Bone marrow (tissue), 2 donors: ENCODE results near the gene ST8SIA1.

ENCODE experiments used
- DNase-seq, 2 donors: peaks; one replicate each; lab custom pipeline; 2025; lab: John Stamatoyannopoulos, UW

The ST8SIA1 gene

GRCh38 chr12:22283006-22283506 is 51.5 kb downstream of the ST8SIA1 start:
- no peak for DNase-seq

GRCh38 chr12:22282283-22282682 is 52.2 kb downstream of the ST8SIA1 start:
- DNase-seq, result no peak

GRCh38 chr12:22276867-22277266 is 57.6 kb downstream of the ST8SIA1 start:
- DNase-seq, result no peak

- no peak for DNase-seq
Measured at GRCh38 chr12:22276313-22276712, 58.2 kb downstream of the ST8SIA1 start.

DNA sequence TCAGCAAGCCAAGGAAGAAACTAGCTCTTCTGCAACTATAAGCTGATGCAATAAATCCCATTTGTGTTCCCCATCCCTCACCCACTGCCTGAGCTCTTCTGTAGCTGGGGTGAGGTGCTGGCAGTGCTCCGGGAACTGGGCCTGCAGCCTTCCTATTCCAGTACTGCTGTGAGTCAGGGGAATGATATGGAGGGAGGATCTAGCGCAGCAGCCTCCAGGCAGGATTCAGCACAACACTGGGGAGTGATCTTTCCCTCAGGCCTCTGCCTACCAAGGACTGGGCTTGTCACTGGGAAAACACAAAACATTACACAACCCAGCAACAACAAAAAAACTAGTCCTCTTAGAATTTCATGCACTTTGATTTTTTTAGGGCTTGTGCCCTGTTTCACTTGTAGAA is 58.7 kb downstream of the ST8SIA1 start:
- no peak for DNase-seq

GRCh38 chr12:22272335-22273151 is 62.0 kb downstream of the ST8SIA1 start:
- DNase-seq, result no peak

- DNase-seq, result no peak
Measured at GRCh38 chr12:22271023-22271422, 63.5 kb downstream of the ST8SIA1 start.

DNA sequence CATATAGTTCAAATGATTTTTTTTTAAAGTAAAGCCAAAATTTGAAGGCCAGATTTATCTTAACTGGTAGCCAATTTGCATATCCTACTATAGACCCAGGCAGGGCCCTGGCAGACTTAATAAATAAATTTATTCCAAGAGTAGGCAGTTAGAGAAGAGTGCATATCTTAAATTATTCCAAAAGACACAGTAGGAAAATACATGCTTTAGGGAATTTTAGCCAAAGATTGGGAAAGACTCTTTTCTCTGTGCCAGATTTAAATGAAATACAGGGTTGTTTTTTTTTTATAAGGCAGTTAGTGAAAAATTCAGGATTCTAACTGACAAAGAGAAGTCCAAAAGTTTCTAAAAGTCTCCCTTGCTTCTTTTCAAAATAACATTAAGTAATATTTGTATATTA is 65.5 kb downstream of the ST8SIA1 start:
- no peak for DNase-seq

GRCh38 chr12:22268406-22268805 is 66.1 kb downstream of the ST8SIA1 start:
- no peak for DNase-seq

- no peak for DNase-seq
Measured at GRCh38 chr12:22266101-22266500, 68.4 kb downstream of the ST8SIA1 start.

DNA sequence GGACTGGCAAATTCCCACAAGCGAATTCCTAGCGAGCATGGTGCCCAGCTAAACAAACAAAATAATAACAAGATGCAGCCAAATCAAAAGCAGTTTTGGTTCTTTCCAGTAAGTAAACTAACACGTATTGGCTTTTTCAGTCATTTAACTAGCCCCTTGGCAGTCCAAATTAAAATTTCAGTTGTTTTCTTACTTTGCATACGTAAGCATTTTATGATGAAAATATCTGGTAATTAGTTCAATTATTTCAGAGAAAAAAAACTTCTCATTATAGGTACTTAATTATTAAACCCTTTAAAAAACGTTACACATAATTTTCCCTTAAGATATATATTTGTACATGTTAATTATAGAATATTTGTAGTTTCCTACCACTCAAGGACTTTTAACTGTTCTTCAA is 70.1 kb downstream of the ST8SIA1 start:
- DNase-seq, result no peak

DNA sequence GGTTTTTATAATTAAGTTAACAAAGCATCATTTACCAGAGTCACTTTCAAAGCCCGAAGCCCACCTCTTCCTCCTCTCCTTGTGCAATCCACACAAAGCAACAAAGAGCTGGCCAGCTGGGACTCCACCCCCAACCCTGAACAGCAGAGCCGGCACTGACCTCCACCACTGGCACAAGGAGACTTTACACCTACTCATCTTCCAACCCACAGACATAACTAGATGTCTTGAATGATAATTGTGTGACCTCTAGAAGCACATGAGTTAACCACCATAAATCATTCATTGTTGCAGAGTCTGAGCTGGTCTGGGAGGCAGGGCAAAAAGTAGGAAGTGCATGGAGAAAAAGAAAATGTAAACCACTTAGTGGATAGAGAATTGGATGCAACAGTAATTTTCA is 72.2 kb downstream of the ST8SIA1 start:
- DNase-seq, result no peak

GRCh38 chr12:22257100-22257499 is 77.4 kb downstream of the ST8SIA1 start:
- DNase-seq, result no peak

GRCh38 chr12:22256605-22257004 is 77.9 kb downstream of the ST8SIA1 start:
- DNase-seq, result no peak

DNA sequence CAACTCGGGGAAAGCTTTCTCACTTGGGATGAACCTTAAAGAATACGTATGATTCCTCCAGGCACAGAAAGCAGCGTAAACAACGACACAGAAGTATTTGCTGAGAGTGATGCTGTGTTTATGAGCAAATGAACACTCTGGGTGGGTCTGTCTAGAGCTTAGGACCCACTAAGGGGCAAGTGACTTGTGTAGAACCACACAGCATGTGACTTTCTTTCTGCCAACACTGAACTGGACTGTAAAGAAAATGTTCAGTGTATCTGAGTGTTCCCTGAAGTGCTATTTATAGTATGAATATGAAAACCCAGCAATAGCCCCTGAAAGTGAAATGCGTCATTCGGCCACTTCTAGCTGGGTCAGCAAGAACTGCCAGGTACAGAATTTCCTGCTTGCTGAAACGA is 78.5 kb downstream of the ST8SIA1 start:
- DNase-seq, result no peak

GRCh38 chr12:22255097-22255496 is 79.4 kb downstream of the ST8SIA1 start:
- no peak for DNase-seq

- no peak for DNase-seq
Measured at GRCh38 chr12:22254478-22254877, 80.0 kb downstream of the ST8SIA1 start.

DNA sequence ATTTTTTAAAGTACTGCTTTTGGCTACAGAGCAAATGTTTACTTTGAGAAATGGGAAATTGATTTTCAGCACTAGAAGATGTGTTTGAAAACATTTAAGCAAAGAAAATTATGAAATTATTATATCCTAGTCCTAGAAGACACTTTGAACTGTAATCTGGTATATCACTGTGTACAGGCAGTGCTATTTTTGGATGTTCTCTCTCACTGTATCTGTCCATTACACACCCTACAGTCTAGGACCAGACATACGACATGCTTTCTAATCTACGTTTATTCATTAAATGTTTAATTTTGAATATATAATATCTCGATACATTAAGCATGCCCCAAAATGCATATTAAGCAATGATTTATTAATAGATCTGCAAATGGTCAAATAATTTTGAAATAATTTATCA is 82.5 kb downstream of the ST8SIA1 start:
- no peak for DNase-seq

DNA sequence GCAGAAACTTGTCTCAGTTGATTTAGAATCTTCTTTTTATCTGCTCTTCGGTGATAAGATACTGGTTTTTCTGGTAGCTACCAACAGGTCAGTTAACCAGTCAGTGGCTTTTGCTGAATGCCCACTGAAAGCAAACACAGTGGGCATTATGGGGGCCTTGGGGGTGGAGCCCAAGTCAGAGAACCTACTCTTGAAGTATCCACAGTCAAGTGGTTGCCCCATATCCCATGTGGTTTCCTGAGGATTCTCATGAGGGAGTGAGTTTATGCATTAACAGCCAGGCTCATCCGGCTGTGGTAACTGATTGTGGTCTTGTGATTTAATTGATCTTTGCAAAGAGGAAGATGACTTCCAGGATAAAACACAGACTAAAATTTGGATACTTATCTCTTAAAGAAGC is 83.7 kb downstream of the ST8SIA1 start:
- no peak for DNase-seq

GRCh38 chr12:22248571-22249115 is 85.9 kb downstream of the ST8SIA1 start:
- no peak for DNase-seq

- DNase-seq, result no peak
Measured at GRCh38 chr12:22248121-22248520, 86.4 kb downstream of the ST8SIA1 start.

GRCh38 chr12:22246217-22246846 is 88.2 kb downstream of the ST8SIA1 start:
- no peak for DNase-seq

DNA sequence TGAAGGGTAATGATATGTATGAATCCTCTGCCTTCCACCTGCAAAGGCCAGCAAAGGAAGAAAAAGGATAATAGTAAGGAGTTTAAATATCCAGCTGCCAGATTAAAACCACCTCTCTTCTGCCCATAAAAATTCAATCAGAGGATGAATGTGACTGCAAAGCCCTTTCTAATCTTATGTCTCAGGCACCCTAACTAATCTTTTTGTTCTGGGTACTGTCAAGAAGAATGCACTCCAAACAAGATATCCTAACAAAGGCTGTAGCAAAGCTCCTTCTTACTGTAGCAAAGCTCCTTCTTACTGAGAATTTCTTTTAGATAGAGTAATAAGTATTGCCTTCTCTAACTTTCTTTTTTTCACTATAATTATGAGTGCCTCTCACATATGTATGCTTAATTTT is 91.8 kb downstream of the ST8SIA1 start:
- no peak for DNase-seq
